H9 (cell line): Measurements from ENCODE around the gene SNRNP48. TPM values are rescaled to one million over a fixed set of nuclear protein-coding genes. Genes with fewer than 3 reads are reported as not detected.

Experiments used
- DNase-seq: peaks from one replicate; pipeline ENCODE4 v3.0.0-alpha.2; 2017
- H2AFZ ChIP-seq: one replicate; pipeline ENCODE4 v1.6.1; 2013; ENCODE audit warnings: mild to moderate bottlenecking, low read length, control low read depth, moderate library complexity
- H2AK5ac ChIP-seq: 2 replicates; pipeline ENCODE4 v1.6.1; 2013; ENCODE audit warnings: low read length, control low read depth, mixed read lengths; ENCODE audit not compliant: insufficient read length
- H2BK120ac ChIP-seq: one replicate; pipeline ENCODE4 v1.6.1; 2013; ENCODE audit warnings: low read depth, mild to moderate bottlenecking, low read length, control low read depth, inconsistent platforms; ENCODE audit not compliant: poor library complexity, severe bottlenecking
- H2BK12ac ChIP-seq: 2 replicates; pipeline ENCODE4 v1.6.1; 2013; ENCODE audit warnings: low read length, control low read depth, mixed read lengths, low read depth; ENCODE audit not compliant: insufficient read length
- H2BK15ac ChIP-seq: 2 replicates; pipeline ENCODE4 v1.6.1; 2013; ENCODE audit warnings: low read depth, low read length, control low read depth
- H2BK20ac ChIP-seq: one replicate; pipeline ENCODE4 v1.6.1; 2013; ENCODE audit warnings: low read depth, mild to moderate bottlenecking, low read length, control low read depth, inconsistent platforms; ENCODE audit not compliant: poor library complexity, severe bottlenecking
- H2BK5ac ChIP-seq: 2 replicates; pipeline ENCODE4 v1.6.1; 2013; ENCODE audit warnings: low read length, control low read depth, mixed read lengths; ENCODE audit not compliant: insufficient read length
- H3K14ac ChIP-seq: 2 replicates; pipeline ENCODE4 v1.6.1; 2013; ENCODE audit warnings: low read length, control low read depth; ENCODE audit not compliant: insufficient read depth
- H3K18ac ChIP-seq: 2 replicates; pipeline ENCODE4 v1.6.1; 2013; ENCODE audit warnings: low read depth, mild to moderate bottlenecking, mixed read lengths, low read length, control low read depth; ENCODE audit not compliant: insufficient read length
- H3K23ac ChIP-seq: 2 replicates; pipeline ENCODE4 v1.6.1; 2013; ENCODE audit warnings: low read length, control low read depth, mixed read lengths, low read depth; ENCODE audit not compliant: insufficient read length
- H3K23me2 ChIP-seq: 2 replicates; pipeline ENCODE4 v1.6.1; 2013; ENCODE audit warnings: low read depth, mild to moderate bottlenecking, mixed read lengths, low read length, control low read depth; ENCODE audit not compliant: insufficient read length, poor library complexity, severe bottlenecking
- H3K27ac ChIP-seq: 2 replicates; pipeline ENCODE4 v1.5.1; 2013; ENCODE audit warnings: low read length, control low read depth, mixed read lengths, low read depth; ENCODE audit not compliant: insufficient read length
- H3K27me3 ChIP-seq: 2 replicates; pipeline ENCODE4 v1.6.1; 2013; ENCODE audit warnings: low read length, control low read depth, inconsistent platforms; ENCODE audit not compliant: insufficient read depth
- H3K4ac ChIP-seq: 2 replicates; pipeline ENCODE4 v1.6.1; 2013; ENCODE audit warnings: low read depth, mild to moderate bottlenecking, control low read depth, inconsistent platforms, low read length, moderate library complexity
- H3K4me1 ChIP-seq: 2 replicates; pipeline ENCODE4 v1.6.1; 2013; ENCODE audit warnings: low read length, control low read depth, inconsistent platforms; ENCODE audit not compliant: insufficient read depth
- H3K4me2 ChIP-seq: 2 replicates; pipeline ENCODE4 v1.6.1; 2013; ENCODE audit warnings: low read length, control low read depth, mixed read lengths; ENCODE audit not compliant: insufficient read length, insufficient read depth
- H3K56ac ChIP-seq: 2 replicates; pipeline ENCODE4 v1.6.1; 2013; ENCODE audit warnings: low read depth, mild to moderate bottlenecking, mixed read lengths, low read length, control low read depth; ENCODE audit not compliant: insufficient read length
- H3K79me1 ChIP-seq: 2 replicates; pipeline ENCODE4 v1.6.1; 2013; ENCODE audit warnings: low read depth, mild to moderate bottlenecking, moderate library complexity, low read length, control low read depth, inconsistent platforms; ENCODE audit not compliant: insufficient read depth, poor library complexity, severe bottlenecking
- H3K79me2 ChIP-seq: 2 replicates; pipeline ENCODE4 v1.6.1; 2013; ENCODE audit warnings: low read length, control low read depth, inconsistent platforms; ENCODE audit not compliant: insufficient read depth
- H3K9ac ChIP-seq: 2 replicates; pipeline ENCODE4 v1.6.1; 2013; ENCODE audit warnings: low read length, control low read depth, mixed read lengths; ENCODE audit not compliant: insufficient read length; ENCODE audit errors: extremely low read depth
- H3K9me3 ChIP-seq: one replicate; pipeline ENCODE4 v1.6.1; 2013; ENCODE audit warnings: low read depth, low read length, inconsistent platforms; ENCODE audit not compliant: control insufficient read depth
- H3T11ph ChIP-seq: one replicate; pipeline ENCODE4 v1.6.1; 2013; ENCODE audit warnings: mild to moderate bottlenecking, low read length, control low read depth, inconsistent platforms
- H4K20me1 ChIP-seq: one replicate; pipeline ENCODE4 v1.6.1; 2013; ENCODE audit not compliant: control insufficient read depth, insufficient read length, insufficient read depth
- H4K5ac ChIP-seq: 2 replicates; pipeline ENCODE4 v1.6.1; 2013; ENCODE audit warnings: low read depth, mild to moderate bottlenecking, mixed read lengths, low read length, control low read depth; ENCODE audit not compliant: insufficient read length
- H4K8ac ChIP-seq: replicated peaks from 2 replicates; pipeline ENCODE4 v1.6.1; 2013; ENCODE audit warnings: low read length, control low read depth, mixed read lengths, low read depth; ENCODE audit not compliant: insufficient read length
- H4K91ac ChIP-seq: 2 replicates; pipeline ENCODE4 v1.6.1; 2013; ENCODE audit warnings: low read depth, mild to moderate bottlenecking, moderate library complexity, mixed read lengths, low read length, control low read depth; ENCODE audit not compliant: insufficient read length
- H3K27ac Mint-ChIP-seq, 3 experiments: 2 replicates in 2 of 3; 3 replicates in 1 of 3; pipeline ENCODE4 v1.8.0; 2020 to 2021; ENCODE audit warnings: mixed read lengths in 3 of 3, mild to moderate bottlenecking in 1 of 3, moderate library complexity in 1 of 3
- H3K27me3 Mint-ChIP-seq: 2 replicates; pipeline ENCODE4 v1.8.0; 2021; ENCODE audit warnings: low read depth, mild to moderate bottlenecking, moderate library complexity, mixed read lengths
- H3K36me3 Mint-ChIP-seq, 3 experiments: 2 replicates in 2 of 3; 3 replicates in 1 of 3; pipeline ENCODE4 v1.8.0; 2020 to 2021; ENCODE audit warnings: low read depth in 3 of 3, mixed read lengths in 3 of 3; ENCODE audit not compliant: insufficient read depth in 1 of 3
- H3K4me1 Mint-ChIP-seq, 2 experiments: 2 replicates each; pipeline ENCODE4 v1.8.0; 2020; ENCODE audit warnings: mixed read lengths in 2 of 2
- H3K4me3 Mint-ChIP-seq, 2 experiments: 2 replicates in 1 of 2; 3 replicates in 1 of 2; pipeline ENCODE4 v1.8.0; 2020 to 2021; ENCODE audit warnings: mild to moderate bottlenecking in 2 of 2, mixed read lengths in 2 of 2, moderate library complexity in 1 of 2
- H3K9me3 Mint-ChIP-seq, 2 experiments: 2 replicates in 1 of 2; 3 replicates in 1 of 2; pipeline ENCODE4 v1.8.0; 2020; ENCODE audit warnings: mild to moderate bottlenecking in 2 of 2, mixed read lengths in 2 of 2, moderate library complexity in 1 of 2
- WGBS: extraction: QIAGEN DNeasy Blood & Tissue Kit; methylation state at CpG from one replicate; pipeline ENCODE4 v1.1.7; 2013; ENCODE audit warnings: missing lambda C conversion rate, low lambda C conversion rate, mixed read lengths; ENCODE audit not compliant: insufficient read length; ENCODE audit errors: extremely low coverage; 5-methylcytosine and 5-hydroxymethylcytosine counted together
- total RNA-seq: library from RNA; stranded (reverse); gene quantifications from 2 replicates; pipeline ENCODE4 v1.2.1, GENCODE V29; 2021
- TF ChIP-seq, protein P1 (sequence below): fragments of 200-600 bp; sonication (generic); conservative IDR thresholded peaks from 3 replicates; pipeline ENCODE4 v1.8.0; 2021; ENCODE audit warnings: antibody characterized with exemption, mild to moderate bottlenecking

Gene SNRNP48
- total RNA-seq, 1 experiment from 2014 or later, result 16.9 TPM

DNA sequence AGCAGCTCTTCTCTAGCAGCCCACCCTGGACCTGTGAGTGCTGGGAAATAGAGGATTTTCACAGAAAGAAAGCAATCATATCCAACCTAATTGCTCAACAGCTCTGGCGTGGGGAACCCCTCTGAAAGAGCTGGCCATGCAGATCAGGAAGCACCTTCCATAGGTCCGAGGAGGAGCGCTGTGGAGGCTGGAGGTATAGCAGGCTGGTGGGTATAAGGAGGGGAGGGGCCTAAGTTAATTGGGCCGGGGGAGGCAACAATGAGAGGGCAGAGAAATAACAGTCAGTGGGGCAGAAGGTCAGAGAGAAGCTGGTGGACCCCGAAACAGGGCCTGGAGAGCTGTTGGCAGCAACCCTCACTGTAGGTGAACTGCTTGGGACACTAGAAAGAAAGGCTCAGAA, 40.8 kb downstream of the SNRNP48 start:
- H3K4me2 ChIP-seq, result no peak overlapping the region
- TF ChIP-seq, protein P1, sequence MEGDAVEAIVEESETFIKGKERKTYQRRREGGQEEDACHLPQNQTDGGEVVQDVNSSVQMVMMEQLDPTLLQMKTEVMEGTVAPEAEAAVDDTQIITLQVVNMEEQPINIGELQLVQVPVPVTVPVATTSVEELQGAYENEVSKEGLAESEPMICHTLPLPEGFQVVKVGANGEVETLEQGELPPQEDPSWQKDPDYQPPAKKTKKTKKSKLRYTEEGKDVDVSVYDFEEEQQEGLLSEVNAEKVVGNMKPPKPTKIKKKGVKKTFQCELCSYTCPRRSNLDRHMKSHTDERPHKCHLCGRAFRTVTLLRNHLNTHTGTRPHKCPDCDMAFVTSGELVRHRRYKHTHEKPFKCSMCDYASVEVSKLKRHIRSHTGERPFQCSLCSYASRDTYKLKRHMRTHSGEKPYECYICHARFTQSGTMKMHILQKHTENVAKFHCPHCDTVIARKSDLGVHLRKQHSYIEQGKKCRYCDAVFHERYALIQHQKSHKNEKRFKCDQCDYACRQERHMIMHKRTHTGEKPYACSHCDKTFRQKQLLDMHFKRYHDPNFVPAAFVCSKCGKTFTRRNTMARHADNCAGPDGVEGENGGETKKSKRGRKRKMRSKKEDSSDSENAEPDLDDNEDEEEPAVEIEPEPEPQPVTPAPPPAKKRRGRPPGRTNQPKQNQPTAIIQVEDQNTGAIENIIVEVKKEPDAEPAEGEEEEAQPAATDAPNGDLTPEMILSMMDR, result no peak
- peak; percentile 43 for DNase-seq
- Mint-ChIP-seq H3K4me1 (peaks cover under 1 to 3% of the 10 kb centered on the region in 2 experiments; a peak in 3 of 4 replicates), H3K36me3 (no peaks in the 10 kb centered on the region), H3K4me3 (no peak overlapping the region), H3K9me3 (no peaks in the 10 kb centered on the region), H3K27me3 (peaks cover 6% of the 10 kb centered on the region), H3K27ac (no peak overlapping the region)
- no peak overlapping the region for H4K8ac ChIP-seq
- no peak overlapping the region for H3T11ph ChIP-seq
- no peak overlapping the region for H2BK20ac ChIP-seq
- H2BK15ac ChIP-seq, result no peak overlapping the region
- no peak overlapping the region for H3K27ac ChIP-seq
- no peak overlapping the region for H2AFZ ChIP-seq
- H3K4ac ChIP-seq, result no peak overlapping the region
- H3K23me2 ChIP-seq, result no peaks in the 10 kb centered on the region
- no peak overlapping the region for H2BK120ac ChIP-seq
- no peak overlapping the region for H2AK5ac ChIP-seq
- H3K9ac ChIP-seq, result no peak overlapping the region
- no peak overlapping the region for H3K18ac ChIP-seq
- no peak overlapping the region for H2BK12ac ChIP-seq
- H3K14ac ChIP-seq, result no peak overlapping the region
- no peak overlapping the region for H4K91ac ChIP-seq
- H3K23ac ChIP-seq, result no peak overlapping the region
- no peaks in the 10 kb centered on the region for H3K79me2 ChIP-seq
- no CpG with 5 or more reads among the region's 5 CpGs for WGBS
- no peaks in the 10 kb centered on the region for H3K27me3 ChIP-seq
- H4K5ac ChIP-seq, result no peak overlapping the region
- H3K79me1 ChIP-seq, result no peaks in the 10 kb centered on the region
- H3K4me1 ChIP-seq, result no peaks in the 10 kb centered on the region
- no peak overlapping the region for H2BK5ac ChIP-seq
- no peak overlapping the region for H3K56ac ChIP-seq
- H4K20me1 ChIP-seq, result no peaks in the 10 kb centered on the region
- H3K9me3 ChIP-seq, result no peaks in the 10 kb centered on the region
